Calu3 (cell line): ENCODE measurements around the gene MED29. TPM values are rescaled to one million over a fixed set of nuclear protein-coding genes. Genes with fewer than 3 reads are reported as not detected.

Source experiments
- BruUV-seq: library from RNA; stranded (reverse); fragments of 400-500 nt; replicated peaks from 2 replicates; lab custom pipeline; 2021; lab: Mats Ljungman, UMichigan
- CTCF ChIA-PET: fragments of 300-600 bp; sonication (Branson Sonifier 250); formaldehyde crosslinking; loops from one replicate; lab custom pipeline; 2022; ENCODE audit warnings: antibody characterized with exemption; lab: Charles Lee
- DNase-seq: peaks from one replicate; pipeline ENCODE4 v3.0.0; 2022
- H3K27ac Mint-ChIP-seq: one replicate; pipeline ENCODE4 v1.8.0; 2022; ENCODE audit warnings: mixed read lengths; ENCODE audit not compliant: unreplicated experiment
- H3K27me3 Mint-ChIP-seq: one replicate; pipeline ENCODE4 v1.8.0; 2022; ENCODE audit warnings: mixed read lengths; ENCODE audit not compliant: unreplicated experiment
- H3K36me3 Mint-ChIP-seq: one replicate; pipeline ENCODE4 v1.8.0; 2022; ENCODE audit warnings: mild to moderate bottlenecking, moderate library complexity, mixed read lengths; ENCODE audit not compliant: insufficient read depth, unreplicated experiment
- H3K4me1 Mint-ChIP-seq: one replicate; pipeline ENCODE4 v1.8.0; 2022; ENCODE audit warnings: mild to moderate bottlenecking, low read depth, mixed read lengths; ENCODE audit not compliant: unreplicated experiment
- H3K4me3 Mint-ChIP-seq: one replicate; pipeline ENCODE4 v1.8.0; 2022; ENCODE audit warnings: mild to moderate bottlenecking, low read depth, moderate library complexity, mixed read lengths; ENCODE audit not compliant: unreplicated experiment
- H3K9me3 Mint-ChIP-seq: one replicate; pipeline ENCODE4 v1.8.0; 2022; ENCODE audit warnings: low read depth, mixed read lengths; ENCODE audit not compliant: unreplicated experiment
- CTCF ChIP-seq: fragments of 200-600 bp; IDR thresholded peaks from one replicate; pipeline ENCODE4 v1.8.0; 2022; ENCODE audit warnings: antibody characterized with exemption; ENCODE audit not compliant: unreplicated experiment
- intact Hi-C: fragments of 100-400 bp; cut with micrococcal nuclease; formaldehyde crosslinking; loops from one replicate; pipeline ENCODE4 v1.10.0; 2022; ENCODE audit not compliant: unreplicated experiment
- total RNA-seq: library from RNA; stranded (reverse); gene quantifications from 2 replicates; pipeline ENCODE4 v1.2.3, GENCODE V29; 2022

The MED29 gene
- total RNA-seq, 1 experiment from 2014 or later = 56.8 TPM

GRCh38 chr19:39415111-39416046 lies 24.2 kb downstream of the MED29 start:
- H3K4me1 Mint-ChIP-seq = peaks cover 29% of the 10 kb centered on the region
- H3K36me3 Mint-ChIP-seq = peaks cover 66% of the 10 kb centered on the region
- no peak overlapping the region for H3K4me3 Mint-ChIP-seq
- no TSS peak for BruUV-seq
- CTCF ChIA-PET = interaction anchor here (1.7 kb wide), 1 partner anchor 11 kb away, joined by 4 read pairs; no protein-coding TSS in a partner anchor
- H3K27ac Mint-ChIP-seq = no peak overlapping the region
- intact Hi-C loops = no loop called here
- no peak for DNase-seq
- no peak for TF ChIP-seq CTCF
- H3K9me3 Mint-ChIP-seq = no peaks in the 10 kb centered on the region
- H3K27me3 Mint-ChIP-seq = no peaks in the 10 kb centered on the region

GRCh38 chr19:39416152-39417120 lies 25.3 kb downstream of the MED29 start:
- DNase-seq = no peak
- peaks cover 18% of the 10 kb centered on the region for H3K4me1 Mint-ChIP-seq
- H3K27ac Mint-ChIP-seq = no peak overlapping the region
- H3K4me3 Mint-ChIP-seq = no peak overlapping the region
- no peak for TF ChIP-seq CTCF
- no peaks in the 10 kb centered on the region for H3K9me3 Mint-ChIP-seq
- no peaks in the 10 kb centered on the region for H3K27me3 Mint-ChIP-seq
- CTCF ChIA-PET = interaction anchor here (0.6 kb wide), 1 partner anchor 23 kb away, joined by 3 read pairs; no protein-coding TSS in a partner anchor
- peaks cover 60% of the 10 kb centered on the region for H3K36me3 Mint-ChIP-seq
- intact Hi-C loops = no loop called here
- no TSS peak for BruUV-seq

GRCh38 chr19:39417463-39418181 lies 26.4 kb downstream of the MED29 start:
- no peak overlapping the region for H3K27ac Mint-ChIP-seq
- no peak for TF ChIP-seq CTCF
- H3K36me3 Mint-ChIP-seq = peaks cover 56% of the 10 kb centered on the region
- DNase-seq = no peak
- intact Hi-C loops = no loop called here
- no peaks in the 10 kb centered on the region for H3K27me3 Mint-ChIP-seq
- no TSS peak for BruUV-seq
- CTCF ChIA-PET = interaction anchor here (1.2 kb wide), 1 partner anchor 10 kb away, joined by 3 read pairs; no protein-coding TSS in a partner anchor
- H3K9me3 Mint-ChIP-seq = no peaks in the 10 kb centered on the region
- H3K4me3 Mint-ChIP-seq = no peak overlapping the region
- H3K4me1 Mint-ChIP-seq = peaks cover 11% of the 10 kb centered on the region

- Mint-ChIP-seq H3K27me3 (no peaks in the 10 kb centered on the region), H3K27ac (no peak overlapping the region)
- CTCF ChIA-PET = no interaction called here
Observed at GRCh38 chr19:39419003-39419402, 27.8 kb downstream of the MED29 start.

More at GRCh38 chr19:39419003-39419402, 27.8 kb downstream of the MED29 start:
- Mint-ChIP-seq H3K4me3 (no peak overlapping the region), H3K4me1 (peaks cover 7% of the 10 kb centered on the region), H3K9me3 (no peaks in the 10 kb centered on the region), H3K36me3 (peaks cover 48% of the 10 kb centered on the region)
- BruUV-seq = no TSS peak
- TF ChIP-seq CTCF = no peak
- intact Hi-C loops = no loop called here
- no peak for DNase-seq
